Measurements from ENCODE around the gene PIP5K1B. TPM values are rescaled to one million over a fixed set of nuclear protein-coding genes. Genes with fewer than 3 reads are reported as not detected.

PIP5K1B gene
- total RNA-seq, 2 experiments from 2014 or later, result 2.3 to 3.1 TPM

DNA sequence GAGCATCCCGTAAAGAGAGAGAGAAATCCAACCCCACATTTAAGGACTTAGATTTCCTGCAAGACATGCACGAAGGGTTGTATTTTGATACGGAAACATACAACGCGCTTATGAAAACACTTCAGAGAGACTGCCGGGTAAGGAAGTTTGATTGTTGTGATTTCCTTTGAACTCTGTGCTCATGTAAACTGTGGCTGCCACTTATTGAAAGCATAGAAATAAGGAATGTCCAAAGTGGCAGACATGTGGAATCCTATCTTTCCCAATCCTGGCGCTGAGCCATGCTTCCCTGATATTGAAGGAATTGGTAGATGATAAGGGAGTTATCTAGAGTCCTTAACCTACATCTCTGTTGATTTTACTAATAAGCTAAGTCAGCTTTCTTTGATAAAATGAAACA is 189.5 kb downstream of the PIP5K1B start:
- ChIA-PET CTCF (no interaction called here), POLR2A (no interaction called here)

- CTCF ChIA-PET, result no interaction called here
Measured at GRCh38 chr9:68895741-68896478, 190.9 kb downstream of the PIP5K1B start.

DNA sequence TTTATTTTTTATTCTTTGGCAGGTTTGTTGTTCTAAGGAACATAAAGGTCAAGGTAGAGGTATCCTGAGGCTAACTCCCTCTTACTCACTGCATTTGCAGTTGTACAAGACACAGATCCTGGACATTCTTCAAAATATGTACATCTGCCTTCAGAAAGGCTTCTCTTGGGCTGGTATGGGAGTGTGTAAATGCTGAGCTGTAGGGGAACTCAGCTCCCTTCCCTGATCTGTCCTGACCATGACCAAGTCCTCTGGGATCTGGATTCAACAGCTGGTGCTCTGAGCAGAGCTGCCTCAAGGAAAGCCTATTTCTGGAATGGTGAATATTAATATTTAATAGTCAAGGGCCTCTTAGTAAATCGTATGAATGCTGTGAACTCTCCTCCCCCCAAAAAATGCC is 191.4 kb downstream of the PIP5K1B start:
- ChIA-PET CTCF (no interaction called here), POLR2A (no interaction called here)

More at GRCh38 chr9:68895741-68896478, 190.9 kb downstream of the PIP5K1B start:
- POLR2A ChIA-PET, result interaction anchor here (0.7 kb wide), 1 partner anchor 116 kb away, joined by 5 read pairs; no protein-coding TSS in a partner anchor

DNA sequence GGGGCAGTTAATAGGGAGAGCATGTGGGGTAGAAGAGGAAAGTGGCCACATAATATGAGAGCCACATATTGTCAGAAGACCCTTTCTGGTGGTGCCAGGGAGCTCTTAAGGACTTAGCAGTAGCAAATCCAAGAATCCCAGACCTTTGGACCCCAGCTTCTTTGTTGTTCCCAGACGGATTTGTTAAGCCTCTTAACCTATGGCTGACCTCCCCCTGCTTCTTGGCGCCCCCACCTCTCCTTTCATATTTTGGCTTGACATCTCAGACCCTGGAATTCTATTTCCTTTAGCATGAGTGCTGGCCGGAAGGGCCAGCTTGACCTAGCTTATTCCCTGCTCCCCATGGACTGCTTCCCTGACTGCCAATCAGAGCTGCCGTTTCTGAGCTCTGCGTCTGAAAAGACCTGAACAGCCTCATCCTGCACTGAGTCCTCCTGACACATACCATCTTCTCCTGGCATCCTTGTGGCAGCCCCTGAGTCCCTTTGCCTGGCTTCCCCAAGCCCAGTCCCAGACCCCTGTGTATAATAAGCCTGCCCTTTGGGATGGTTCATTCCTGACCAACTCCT is 192.6 kb downstream of the PIP5K1B start:
- POLR2A ChIA-PET, result no interaction called here
- CTCF ChIA-PET, result no interaction called here

- ChIA-PET POLR2A (no interaction called here), CTCF (no interaction called here)
Measured at GRCh38 chr9:68898781-68899439, 193.9 kb downstream of the PIP5K1B start.

GRCh38 chr9:68904454-68904853 is 199.4 kb downstream of the PIP5K1B start:
- CTCF ChIA-PET, result no interaction called here

GRCh38 chr9:68905129-68905528 is 200.1 kb downstream of the PIP5K1B start:
- ChIA-PET CTCF (no interaction called here), POLR2A (no interaction called here)

More at GRCh38 chr9:68904454-68904853, 199.4 kb downstream of the PIP5K1B start:
- POLR2A ChIA-PET, result no interaction called here

GRCh38 chr9:68907910-68908309 is 202.9 kb downstream of the PIP5K1B start:
- CTCF ChIA-PET, result no interaction called here
- POLR2A ChIA-PET, result no interaction called here

DNA sequence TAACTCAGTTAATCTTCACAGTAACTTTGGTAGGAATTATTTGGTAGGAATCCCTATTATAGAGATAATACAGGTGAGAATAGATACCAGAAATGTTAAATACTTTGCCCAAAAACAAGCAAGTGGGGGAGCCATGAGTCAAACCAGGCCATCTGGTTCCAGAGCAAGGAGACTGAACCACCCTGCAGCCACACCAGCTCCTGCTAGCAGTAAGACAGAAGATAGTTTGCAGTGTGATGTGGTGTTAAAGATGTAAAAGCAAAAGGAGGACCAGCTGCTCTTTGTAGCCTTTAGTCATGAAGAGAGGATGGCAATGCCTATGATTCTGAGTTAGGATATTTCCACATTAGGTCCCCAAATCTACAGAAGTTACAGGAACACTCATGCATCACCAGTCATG is 207.5 kb downstream of the PIP5K1B start:
- ChIA-PET CTCF (interaction anchor here (1.0 kb wide), 1 partner anchor 329 kb away, joined by 3 read pairs; no protein-coding TSS in a partner anchor), POLR2A (no interaction called here)

GRCh38 chr9:68913054-68913453 is 208.0 kb downstream of the PIP5K1B start:
- ChIA-PET POLR2A (no interaction called here), CTCF (no interaction called here)

GRCh38 chr9:68914751-68915150 is 209.7 kb downstream of the PIP5K1B start:
- ChIA-PET POLR2A (no interaction called here), CTCF (no interaction called here)

GRCh38 chr9:68919661-68920060 is 214.6 kb downstream of the PIP5K1B start:
- POLR2A ChIA-PET, result no interaction called here
- CTCF ChIA-PET, result no interaction called here

- CTCF ChIA-PET, result no interaction called here
- POLR2A ChIA-PET, result no interaction called here
Measured at GRCh38 chr9:68920921-68921320, 215.9 kb downstream of the PIP5K1B start.

- CTCF ChIA-PET, result no interaction called here
- POLR2A ChIA-PET, result no interaction called here
Measured at GRCh38 chr9:68923480-68923879, 218.4 kb downstream of the PIP5K1B start.

DNA sequence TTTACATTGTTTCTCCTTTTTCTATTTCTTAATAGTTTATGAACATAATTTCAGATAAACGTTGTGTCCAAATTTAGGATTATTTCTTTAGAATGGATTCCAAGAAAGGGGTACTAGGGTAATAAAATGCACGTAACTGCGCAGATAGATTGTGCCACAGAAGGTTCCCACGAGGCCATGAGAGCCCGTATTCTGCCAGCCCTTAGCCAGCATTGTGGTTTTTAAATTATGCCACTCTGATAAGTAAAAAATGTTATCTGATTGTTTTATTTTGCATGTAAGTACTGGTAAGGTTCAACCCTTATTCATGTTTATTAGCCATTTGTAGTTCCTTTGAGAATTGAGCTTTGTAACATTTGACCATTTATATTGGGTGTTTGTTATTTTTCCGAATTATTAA is 220.1 kb downstream of the PIP5K1B start:
- POLR2A ChIA-PET, result no interaction called here
- CTCF ChIA-PET, result interaction anchor here (0.6 to 1.0 kb wide), 2 partner anchors 11 to 172 kb away, joined by 3 read pairs; no protein-coding TSS in a partner anchor

- POLR2A ChIA-PET, result no interaction called here
- CTCF ChIA-PET, result no interaction called here
Measured at GRCh38 chr9:68927165-68927564, 222.1 kb downstream of the PIP5K1B start.

- POLR2A ChIA-PET, result no interaction called here
- CTCF ChIA-PET, result no interaction called here
Measured at GRCh38 chr9:68931821-68932220, 226.8 kb downstream of the PIP5K1B start.

GRCh38 chr9:68932458-68932857 is 227.4 kb downstream of the PIP5K1B start:
- CTCF ChIA-PET, result no interaction called here
- POLR2A ChIA-PET, result no interaction called here

- ChIA-PET POLR2A (no interaction called here), CTCF (no interaction called here)
Measured at GRCh38 chr9:68933434-68934328, 228.6 kb downstream of the PIP5K1B start.

DNA sequence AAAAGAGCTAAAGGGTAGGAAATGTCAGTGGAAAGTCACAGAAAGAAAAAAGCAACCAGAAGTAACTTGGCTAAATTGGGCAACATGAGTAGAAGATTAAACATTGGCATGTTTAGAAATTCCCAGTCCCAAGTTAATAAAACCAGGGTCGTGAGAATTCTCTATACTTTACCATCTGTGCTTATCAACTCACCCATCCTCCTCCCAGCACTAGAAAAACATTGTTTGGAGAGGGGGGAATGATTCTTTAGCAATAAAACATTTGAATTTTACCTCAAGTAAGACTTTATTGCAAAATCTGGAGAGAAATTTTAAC is 229.2 kb downstream of the PIP5K1B start:
- CTCF ChIA-PET, result no interaction called here

More for the DNA sequence above, 229.2 kb downstream of the PIP5K1B start:
- POLR2A ChIA-PET, result no interaction called here

Data from activated CD8-positive, alpha-beta memory T cell treated with anti-CD3 and anti-CD28 coated beads for 36 hours (primary cell).